NCI-H1417 (cell line): ENCODE results near the gene BNIP2.
A peak's percentile ranks its signal among the peaks of the same experiment; 100 is the strongest.

Source experiments
- DNase-seq, 3 experiments: peaks; one replicate each; lab custom pipeline; 2025; lab: John Stamatoyannopoulos, UW

BNIP2 gene

GRCh38 chr15:59636184-59636583 lies 52.9 kb downstream of the BNIP2 start:
- no peak for DNase-seq

- peak in 1 of 3 experiments; percentile 32 for DNase-seq
These were observed 56.4 kb downstream of the BNIP2 start for GRCh38 chr15:59632714-59633113.

- DNase-seq, result peak in 2 of 3 experiments; percentile 11 to 49
These were observed 66.8 kb downstream of the BNIP2 start for GRCh38 chr15:59622289-59622688.

- DNase-seq, result no peak
These were observed 70.7 kb downstream of the BNIP2 start for GRCh38 chr15:59618406-59618805.

- peak; percentile 32 to 61 (median 56) for DNase-seq
These were observed 72.7 kb downstream of the BNIP2 start for GRCh38 chr15:59616379-59616778.

GRCh38 chr15:59615661-59616060 lies 73.5 kb downstream of the BNIP2 start:
- DNase-seq, result no peak

GRCh38 chr15:59614153-59614552 lies 75.0 kb downstream of the BNIP2 start:
- no peak for DNase-seq

- no peak for DNase-seq
These were observed 77.6 kb downstream of the BNIP2 start, which contains the start of gene GCNT3 for GRCh38 chr15:59611276-59612260. Gene GCNT3 (plus strand): TSS chr15:59611783. CDS start chr15:59618239, 6,456 bp downstream.

GRCh38 chr15:59609730-59610712 lies 79.1 kb downstream of the BNIP2 start:
- no peak for DNase-seq
